NCI-H748 (cell line): Measurements from ENCODE around the gene SLC5A4.
"Not testable (repeated sequence)": the region's sequence is repeated elsewhere in the genome, so short reads cannot be mapped to it uniquely, and the experiment has no call there.

Experiments
- DNase-seq: peaks from one replicate; lab custom pipeline; 2025; ENCODE audit not compliant: unreplicated experiment; lab: John Stamatoyannopoulos, UW

Gene SLC5A4

GRCh38 chr22:32255217-32255616, at the start of gene SLC5A4:
Gene SLC5A4 (minus strand): TSS chr22:32255347. CDS start chr22:32255329, 18 bp downstream.
- no peak for DNase-seq

GRCh38 chr22:32293921-32294320, 38.8 kb upstream of the SLC5A4 start:
- not testable (repeated sequence) for DNase-seq

- no peak for DNase-seq
Observed at GRCh38 chr22:32286290-32286840, 31.2 kb upstream of the SLC5A4 start.

- DNase-seq, result peak; percentile 1
Observed at GRCh38 chr22:32281072-32281471, 25.9 kb upstream of the SLC5A4 start.

- DNase-seq, result not testable (repeated sequence)
Observed at GRCh38 chr22:32275353-32275752, 20.2 kb upstream of the SLC5A4 start.

- DNase-seq, result no peak
Observed at GRCh38 chr22:32271389-32271788, 16.2 kb upstream of the SLC5A4 start.

GRCh38 chr22:32270641-32271369, 15.7 kb upstream of the SLC5A4 start:
- DNase-seq, result no peak

GRCh38 chr22:32269316-32269715, 14.2 kb upstream of the SLC5A4 start:
- DNase-seq, result no peak

GRCh38 chr22:32267011-32267410, 11.9 kb upstream of the SLC5A4 start:
- no peak for DNase-seq

GRCh38 chr22:32265882-32266767, 11.0 kb upstream of the SLC5A4 start:
- peak; percentile 63 for DNase-seq

- not testable (repeated sequence) for DNase-seq
Observed at GRCh38 chr22:32263678-32264077, 8.5 kb upstream of the SLC5A4 start.

- no peak for DNase-seq
Observed at GRCh38 chr22:32261306-32261705, 6.2 kb upstream of the SLC5A4 start.

- no peak for DNase-seq
Observed at GRCh38 chr22:32258791-32259190, 3.6 kb upstream of the SLC5A4 start.

- DNase-seq, result no peak
Observed at GRCh38 chr22:32255726-32256125, 579 bp upstream of the SLC5A4 start.

- DNase-seq, result no peak
Observed at GRCh38 chr22:32249231-32249630, 5.9 kb downstream of the SLC5A4 start.

- no peak for DNase-seq
Observed at GRCh38 chr22:32248276-32248675, 6.9 kb downstream of the SLC5A4 start.

GRCh38 chr22:32246166-32246565, 9.0 kb downstream of the SLC5A4 start:
- no peak for DNase-seq

GRCh38 chr22:32245042-32245441, 10.1 kb downstream of the SLC5A4 start:
- no peak for DNase-seq

- DNase-seq, result no peak
Observed at GRCh38 chr22:32244547-32244946, 10.6 kb downstream of the SLC5A4 start.

- DNase-seq, result no peak
Observed at GRCh38 chr22:32240461-32240860, 14.7 kb downstream of the SLC5A4 start.

GRCh38 chr22:32237906-32238305, 17.2 kb downstream of the SLC5A4 start:
- DNase-seq, result peak; percentile 93

- DNase-seq, result peak; percentile 59
Observed at GRCh38 chr22:32236970-32237369, 18.2 kb downstream of the SLC5A4 start.
